Measurements from ENCODE around the gene DOK3.

The DOK3 gene

GRCh38 chr5:177523711-177524538, 14.3 kb upstream of the DOK3 start:
- POLR2A ChIA-PET (ENCODE audit: low non-redundant PET), result no interaction called here
- no peak for TF ChIP-seq CTCF (conservative IDR thresholded peaks at IDR 0.05; ENCODE audit: low read depth)
- DNase-seq (ENCODE audit: low spot score), result no peak
- CTCF ChIA-PET, result interaction anchor here (0.5 to 0.6 kb wide), 2 partner anchors 8 to 15 kb away, joined by 3 read pairs; no protein-coding TSS in a partner anchor
- peak overlapping the region; percentile 14 for H3K27ac ChIP-seq

- no peak for DNase-seq (ENCODE audit: low spot score)
- ChIA-PET POLR2A (ENCODE audit: low non-redundant PET) (interaction anchor here (0.6 kb wide), 1 partner anchor 107 kb away, joined by 6 read pairs; no protein-coding TSS in a partner anchor), CTCF (interaction anchor here (0.6 to 1.2 kb wide), 4 partner anchors 20 to 1123 kb away, joined by 3 to 4 read pairs (median 4); no protein-coding TSS in a partner anchor)
- no peak for TF ChIP-seq CTCF (conservative IDR thresholded peaks at IDR 0.05; ENCODE audit: low read depth)
- H3K27ac ChIP-seq, result peak overlapping the region; percentile 51
Measured at GRCh38 chr5:177520916-177521513, 11.4 kb upstream of the DOK3 start.

GRCh38 chr5:177520271-177520670, 10.6 kb upstream of the DOK3 start:
- DNase-seq (ENCODE audit: low spot score), result no peak
- CTCF ChIA-PET, result interaction anchor here (0.6 to 1.2 kb wide), 2 partner anchors 26 to 41 kb away, joined by 3 to 4 read pairs; no protein-coding TSS in a partner anchor
- TF ChIP-seq CTCF (conservative IDR thresholded peaks at IDR 0.05; ENCODE audit: low read depth), result no peak

GRCh38 chr5:177519463-177520235, 10.0 kb upstream of the DOK3 start:
- no peak for TF ChIP-seq CTCF (conservative IDR thresholded peaks at IDR 0.05; ENCODE audit: low read depth)
- POLR2A ChIA-PET (ENCODE audit: low non-redundant PET), result no interaction called here
- H3K27ac ChIP-seq, result peak overlapping the region; percentile 51
- CTCF ChIA-PET, result interaction anchor here (0.6 to 1.2 kb wide), 2 partner anchors 42 to 73 kb away, joined by 3 to 4 read pairs; no protein-coding TSS in a partner anchor
- no peak for DNase-seq (ENCODE audit: low spot score)

More at GRCh38 chr5:177520271-177520670, 10.6 kb upstream of the DOK3 start:
- H3K27ac ChIP-seq, result peak overlapping the region; percentile 51
- POLR2A ChIA-PET (ENCODE audit: low non-redundant PET), result no interaction called here

- peak; percentile 99 for DNase-seq (ENCODE audit: low spot score)
- peak within 1 kb of the TSS; percentile 91 for H3K27ac ChIP-seq
- TF ChIP-seq CTCF (conservative IDR thresholded peaks at IDR 0.05; ENCODE audit: low read depth), result no peak
- ChIA-PET POLR2A (ENCODE audit: low non-redundant PET) (interaction anchor here (0.8 to 1.3 kb wide), 2 partner anchors 21 to 30 kb away, joined by 3 to 4 read pairs; no protein-coding TSS in a partner anchor), CTCF (interaction anchor here (0.6 to 2.4 kb wide), 4 partner anchors 10 to 60 kb away, joined by 3 to 21 read pairs (median 4); no protein-coding TSS in a partner anchor)
Measured at GRCh38 chr5:177516601-177517568, 7.3 kb upstream of the DOK3 start, which contains the start of gene DDX41. TSS of gene DDX41 (minus strand) at chr5:177516961. CDS start at chr5:177516945, 16 bp downstream.
